Endothelial cell of umbilical vein (primary cell): ENCODE results near the gene HYAL1. TPM values are rescaled to one million over a fixed set of nuclear protein-coding genes. Genes with fewer than 3 reads are reported as not detected.

Source experiments
- BruUV-seq: library from RNA; stranded (reverse); fragments of 400-500 nt; replicated peaks from 2 replicates; lab custom pipeline; 2021; lab: Mats Ljungman, UMichigan
- CTCF ChIA-PET: fragments of 300-600, 350-600 bp; sonication (Branson Sonifier 250); formaldehyde crosslinking; loops from one replicate; lab custom pipeline; 2021; ENCODE audit warnings: antibody characterized with exemption, inconsistent platforms; lab: Charles Lee
- POLR2A ChIA-PET: fragments of 300-600, 350-600 bp; sonication (Branson Sonifier 250); formaldehyde crosslinking; loops from one replicate; lab custom pipeline; 2021; ENCODE audit warnings: antibody characterized with exemption, inconsistent platforms; lab: Charles Lee
- DNase-seq: peaks from one replicate; pipeline ENCODE4 v3.0.0-alpha.2; 2011; ENCODE audit warnings: low read depth, low spot score
- FAIRE-seq: peaks from 2 replicates; lab custom pipeline; 2011; peaks lifted over from hg19 to GRCh38; lab: Jason Lieb, UNC
- H2AFZ ChIP-seq: 2 replicates; pipeline ENCODE4 v1.6.0; 2012; ENCODE audit warnings: low read depth, low read length, control low read depth, inconsistent platforms
- H3K27ac ChIP-seq: 2 replicates; pipeline ENCODE4 v1.5.1; 2011; ENCODE audit warnings: low read depth, mild to moderate bottlenecking, control low read depth, low read length, moderate library complexity; ENCODE audit not compliant: insufficient read depth
- H3K27me3 ChIP-seq, 2 experiments: 2 replicates each; pipeline versions ENCODE4 v1.6.0 to v1.6.1; 2011; ENCODE audit warnings: low read length in 2 of 2, mixed read lengths in 1 of 2; ENCODE audit not compliant: control insufficient read depth in 2 of 2, insufficient read depth in 2 of 2
- H3K36me3 ChIP-seq, 2 experiments: 2 replicates in 1 of 2; 3 replicates in 1 of 2; pipeline ENCODE4 v1.5.1; 2011; ENCODE audit warnings: low read length in 2 of 2, mild to moderate bottlenecking in 1 of 2, moderate library complexity in 1 of 2; ENCODE audit not compliant: control insufficient read depth in 2 of 2, insufficient read depth in 2 of 2; ENCODE audit errors: extremely low read depth in 1 of 2
- H3K4me1 ChIP-seq: 3 replicates; pipeline ENCODE4 v1.5.1; 2011; ENCODE audit warnings: mild to moderate bottlenecking, low read length; ENCODE audit not compliant: control insufficient read depth, insufficient read depth; ENCODE audit errors: extremely low read depth
- H3K4me2 ChIP-seq: 2 replicates; pipeline ENCODE4 v1.6.1; 2011; ENCODE audit warnings: low read length, control low read depth, mixed read lengths; ENCODE audit not compliant: insufficient read depth
- H3K4me3 ChIP-seq, 3 experiments: fragments of 200-600 bp in 1 of 3; sonication (generic), shearing (Covaris generic) in 1 of 3; replicated peaks in 1 of 3; 2 replicates each; pipeline ENCODE4 v1.5.1; 2011 to 2016; ENCODE audit warnings: control low read depth in 3 of 3, low read length in 3 of 3, mild to moderate bottlenecking in 2 of 3, inconsistent platforms in 1 of 3, low read depth in 1 of 3, moderate library complexity in 1 of 3; ENCODE audit not compliant: insufficient read depth in 1 of 3
- H3K79me2 ChIP-seq: 2 replicates; pipeline ENCODE4 v1.6.0; 2012; ENCODE audit warnings: low read length, inconsistent platforms; ENCODE audit not compliant: control insufficient read depth, insufficient read depth
- H3K9ac ChIP-seq: replicated peaks from 2 replicates; pipeline ENCODE3; 2011; ENCODE audit warnings: low read length, control low read depth; ENCODE audit not compliant: insufficient read depth; ENCODE audit errors: extremely low read depth
- H3K9me1 ChIP-seq: replicated peaks from 3 replicates; pipeline ENCODE4 v1.6.0; 2011; ENCODE audit warnings: mild to moderate bottlenecking, low read length; ENCODE audit not compliant: control insufficient read depth, insufficient read depth; ENCODE audit errors: extremely low read depth
- H3K9me3 ChIP-seq: replicated peaks from 2 replicates; pipeline ENCODE4 v1.5.1; 2012; ENCODE audit warnings: low read length, inconsistent platforms; ENCODE audit not compliant: control insufficient read depth, insufficient read depth
- H4K20me1 ChIP-seq: replicated peaks from 2 replicates; pipeline ENCODE3; 2011; ENCODE audit warnings: mild to moderate bottlenecking, low read length; ENCODE audit not compliant: control insufficient read depth, insufficient read depth; ENCODE audit errors: extremely low read depth
- CTCF ChIP-seq, 2 donors: IDR thresholded peaks; 1 replicate in 1 of 2; 2 replicates in 1 of 2; pipeline ENCODE4 v1.5.1; 2011; ENCODE audit warnings: low read length in 2 of 2, mild to moderate bottlenecking in 2 of 2, moderate library complexity in 2 of 2, control low read depth in 1 of 2, inconsistent platforms in 1 of 2, low read depth in 1 of 2; ENCODE audit not compliant: insufficient read depth in 1 of 2; ENCODE audit errors: extremely low read depth in 1 of 2
- EZH2 ChIP-seq: IDR thresholded peaks from 2 replicates; pipeline ENCODE4 v1.6.1; 2012; ENCODE audit warnings: borderline replicate concordance, low read depth, mild to moderate bottlenecking, moderate library complexity, low read length, inconsistent platforms; ENCODE audit not compliant: severe bottlenecking
- FOS ChIP-seq: IDR thresholded peaks from 2 replicates; pipeline ENCODE4 v1.6.1; 2011; ENCODE audit warnings: mild to moderate bottlenecking, low read length, moderate library complexity, borderline replicate concordance; ENCODE audit not compliant: insufficient read depth
- GATA2 ChIP-seq: IDR thresholded peaks from 2 replicates; pipeline ENCODE4 v1.7.0; 2011; ENCODE audit warnings: low read depth, mild to moderate bottlenecking, moderate library complexity, mixed read lengths, low read length; ENCODE audit not compliant: insufficient read length, insufficient read depth
- JUN ChIP-seq: IDR thresholded peaks from 2 replicates; pipeline ENCODE4 v1.6.1; 2011; ENCODE audit warnings: borderline replicate concordance, low read depth; ENCODE audit not compliant: insufficient read length, insufficient read depth
- MAX ChIP-seq: IDR thresholded peaks from 2 replicates; pipeline ENCODE4 v1.6.1; 2011; ENCODE audit not compliant: insufficient read depth, insufficient read length
- MYC ChIP-seq: IDR thresholded peaks from one replicate; pipeline ENCODE4 v1.6.1; 2011; ENCODE audit warnings: mild to moderate bottlenecking, low read depth, low read length
- POLR2A ChIP-seq: IDR thresholded peaks from 2 replicates; pipeline ENCODE4 v1.6.1; 2012; ENCODE audit warnings: low read depth, mild to moderate bottlenecking, control low read depth, low read length
- POLR2AphosphoS5 ChIP-seq: IDR thresholded peaks from 2 replicates; pipeline ENCODE4 v1.6.1; 2012; ENCODE audit warnings: low read depth, mild to moderate bottlenecking, control low read depth, low read length, moderate library complexity; ENCODE audit not compliant: insufficient read depth
- dilution Hi-C: fragments of 300-500 bp; cut with MboI; formaldehyde crosslinking; loops from one replicate; pipeline ENCODE4 v1.15.0; 2019; ENCODE audit warnings: low sequenced_read_pairs; ENCODE audit not compliant: extremely low pct_ligation_motif_present
- intact Hi-C: fragments of 100-400 bp; cut with micrococcal nuclease; formaldehyde crosslinking; loops from one replicate; pipeline ENCODE4 v1.10.0; 2022
- polyA plus RNA-seq, 4 experiments: library from polyadenylated mRNA; depleted of rRNA in 3 of 4; stranded (reverse) in 3 of 4; unstranded in 1 of 4; fragments of >200 nt; gene quantifications; 2 replicates each; pipeline versions ENCODE4 v1.2.1 to v1.2.3, GENCODE V29; 2011 to 2012; ENCODE audit warnings: missing spikeins in 1 of 4
- total RNA-seq: library from RNA; stranded (reverse); gene quantifications from 2 replicates; pipeline ENCODE4 v1.2.3, GENCODE V29; 2021

Gene HYAL1
- total and polyA plus RNA-seq, 2 donors (not counting 3 experiments of a cell fraction or from before 2014, with no cell fraction given), result 2.2 to 3.3 TPM

GRCh38 chr3:50264964-50265485, 38.3 kb downstream of the HYAL1 start:
- no peak for DNase-seq
- no peak overlapping the region for H2AFZ ChIP-seq
- TF ChIP-seq POLR2AphosphoS5 (no peak), CTCF (IDR thresholded peaks at IDR 0.05; ENCODE audit: extremely low read depth in 1 of 2, insufficient read depth in 1 of 2, low read depth in 1 of 2, low read length in 2 of 2) (no peak), GATA2 (no peak), JUN (no peak), EZH2 (no peak), POLR2A (no peak), MAX (no peak), MYC (no peak), FOS (no peak)
- no peaks in the 10 kb centered on the region for H3K9me1 ChIP-seq
- no peak overlapping the region for H3K4me2 ChIP-seq
- H3K27me3 ChIP-seq, result peaks cover 3 to 6% of the 10 kb centered on the region in 2 experiments
- peaks cover 8% of the 10 kb centered on the region for H3K4me1 ChIP-seq
- intact Hi-C loops, result loop anchor here (10.0 kb wide), 1 partner anchor 140 kb away; no protein-coding TSS in a partner anchor
- no peak overlapping the region for H3K27ac ChIP-seq
- no peaks in the 10 kb centered on the region for H3K79me2 ChIP-seq
- no peaks in the 10 kb centered on the region for H3K9me3 ChIP-seq
- no TSS peak for BruUV-seq
- no peak overlapping the region for H3K4me3 ChIP-seq
- H4K20me1 ChIP-seq, result no peaks in the 10 kb centered on the region
- no peak overlapping the region for H3K9ac ChIP-seq
- ChIA-PET CTCF (interaction anchor here (0.8 to 1.1 kb wide), 2 partner anchors 9 to 39 kb away, joined by 3 to 6 read pairs; no protein-coding TSS in a partner anchor), POLR2A (interaction anchor here (2.4 kb wide), 1 partner anchor 29 kb away, joined by 14 read pairs; the partner anchor contains the start of gene GNAI2)
- H3K36me3 ChIP-seq, result no peaks in the 10 kb centered on the region
- no peak for FAIRE-seq
- dilution Hi-C loops, result no loop called here
